NCI-H146 (cell line): ENCODE measurements around the gene YEATS4.
A peak's percentile ranks its signal among the peaks of the same experiment; 100 is the strongest.
"Not testable (repeated sequence)": the region's sequence is repeated elsewhere in the genome, so short reads cannot be mapped to it uniquely, and the experiment has no call there.

ENCODE experiments used
- DNase-seq: peaks from one replicate; lab custom pipeline; 2025; lab: John Stamatoyannopoulos, UW

Gene YEATS4

DNA sequence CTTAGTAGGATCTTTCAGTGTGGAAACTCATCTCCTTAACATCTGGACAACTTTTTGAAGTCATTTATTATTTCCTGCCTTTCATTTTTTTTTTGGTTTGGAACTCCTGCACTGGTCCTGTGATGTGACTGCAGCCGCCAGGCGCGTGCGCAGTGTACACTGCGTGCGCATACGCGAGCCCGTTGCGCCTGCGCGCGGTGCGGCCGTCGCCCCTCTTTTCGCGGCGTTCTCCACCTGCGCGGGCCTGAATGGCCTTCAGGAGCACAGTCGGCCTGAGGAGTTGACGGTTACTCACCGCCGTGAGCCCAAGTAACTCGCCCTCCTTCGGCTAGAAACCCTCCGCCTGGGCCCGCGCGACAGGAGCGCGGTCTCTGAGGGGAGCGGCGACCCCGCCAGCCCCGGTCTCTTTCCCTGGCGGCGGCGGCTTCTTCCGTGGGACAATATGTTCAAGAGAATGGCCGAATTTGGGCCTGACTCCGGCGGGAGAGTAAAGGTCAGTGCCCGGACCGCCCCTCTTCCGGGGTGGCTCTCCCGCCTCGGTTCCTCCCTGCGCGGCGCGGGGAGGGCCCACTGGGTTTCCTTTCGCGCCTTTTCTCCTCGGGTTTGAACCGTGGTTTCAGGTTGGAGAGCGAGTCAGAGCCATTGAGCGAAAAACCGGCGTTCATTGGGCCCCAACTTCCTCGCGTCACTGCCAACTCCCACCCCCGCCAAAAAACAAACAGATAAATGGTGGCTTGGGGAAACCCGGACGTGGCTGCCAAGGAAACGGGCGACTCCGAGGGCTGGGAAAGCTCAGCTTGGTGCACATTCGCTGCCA, at the start of gene YEATS4:
Gene YEATS4, plus strand, starts transcription at position 213 of the 817 bp plus-strand sequence. Its CDS starts 230 bp downstream, at position 443.
- DNase-seq, result peak; percentile 98

- DNase-seq, result no peak
Observed at GRCh38 chr12:69313209-69313608, 46.3 kb upstream of the YEATS4 start.

GRCh38 chr12:69316784-69317183, 42.8 kb upstream of the YEATS4 start:
- not testable (repeated sequence) for DNase-seq

DNA sequence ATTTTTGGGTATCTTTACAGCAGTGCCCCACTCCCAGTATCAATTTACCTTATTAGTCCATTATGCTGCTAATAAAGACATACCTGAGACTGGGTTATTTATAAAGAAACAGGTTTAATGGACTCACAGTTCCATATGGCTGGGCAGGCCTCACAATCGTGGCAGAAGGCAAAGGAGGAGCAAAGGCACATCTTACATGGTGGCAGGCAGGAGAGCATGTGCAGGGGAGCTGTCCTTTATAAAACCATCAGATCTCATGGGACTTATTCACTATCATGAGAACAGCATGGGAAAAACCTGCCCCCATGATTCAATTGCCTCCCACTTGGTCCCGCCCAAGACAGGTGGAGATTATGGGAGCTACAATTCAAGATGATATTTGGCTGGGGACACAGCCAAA, 42.3 kb upstream of the YEATS4 start:
- not testable (repeated sequence) for DNase-seq

GRCh38 chr12:69318225-69318624, 41.3 kb upstream of the YEATS4 start:
- DNase-seq, result no peak

GRCh38 chr12:69321351-69321750, 38.2 kb upstream of the YEATS4 start:
- DNase-seq, result no peak

GRCh38 chr12:69324797-69325466, 34.6 kb upstream of the YEATS4 start:
- DNase-seq, result no peak

- DNase-seq, result no peak
Observed at GRCh38 chr12:69328426-69328825, 31.1 kb upstream of the YEATS4 start.

DNA sequence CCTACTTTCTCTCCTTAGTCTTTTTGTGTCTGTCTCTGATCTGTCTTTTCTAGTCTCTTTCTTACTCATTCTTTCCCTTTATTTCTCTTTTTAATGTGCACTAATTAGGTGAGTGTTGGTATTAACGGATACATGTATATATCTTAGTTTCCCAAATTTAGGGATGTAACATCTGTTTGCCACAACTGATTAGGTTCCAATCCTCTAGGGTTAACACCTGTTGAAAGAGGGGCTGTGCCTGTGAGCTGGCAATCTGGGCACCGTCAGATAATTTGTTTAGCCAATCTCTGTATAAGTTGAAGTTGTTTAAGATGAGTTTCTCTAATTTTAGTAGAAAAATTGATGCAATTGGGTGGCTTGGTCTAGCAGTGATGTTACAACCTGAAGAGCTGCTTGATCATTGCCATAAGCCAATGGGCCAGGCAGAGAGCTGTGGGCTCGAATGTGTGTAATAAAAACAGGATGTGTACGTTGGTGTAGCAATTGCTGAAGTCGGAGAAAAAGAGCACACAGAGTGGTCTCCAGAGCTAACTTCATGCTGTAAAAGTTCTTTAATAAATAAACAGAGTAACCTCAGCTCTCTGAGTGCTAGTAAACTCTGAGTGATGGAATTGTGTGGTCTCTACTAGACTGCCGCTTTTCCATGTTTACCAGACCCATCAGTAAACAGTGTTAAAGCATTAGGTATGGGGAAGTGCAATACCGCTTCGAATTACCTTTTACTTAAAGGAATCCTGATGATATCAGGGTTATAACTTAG, 29.7 kb upstream of the YEATS4 start:
- no peak for DNase-seq

DNA sequence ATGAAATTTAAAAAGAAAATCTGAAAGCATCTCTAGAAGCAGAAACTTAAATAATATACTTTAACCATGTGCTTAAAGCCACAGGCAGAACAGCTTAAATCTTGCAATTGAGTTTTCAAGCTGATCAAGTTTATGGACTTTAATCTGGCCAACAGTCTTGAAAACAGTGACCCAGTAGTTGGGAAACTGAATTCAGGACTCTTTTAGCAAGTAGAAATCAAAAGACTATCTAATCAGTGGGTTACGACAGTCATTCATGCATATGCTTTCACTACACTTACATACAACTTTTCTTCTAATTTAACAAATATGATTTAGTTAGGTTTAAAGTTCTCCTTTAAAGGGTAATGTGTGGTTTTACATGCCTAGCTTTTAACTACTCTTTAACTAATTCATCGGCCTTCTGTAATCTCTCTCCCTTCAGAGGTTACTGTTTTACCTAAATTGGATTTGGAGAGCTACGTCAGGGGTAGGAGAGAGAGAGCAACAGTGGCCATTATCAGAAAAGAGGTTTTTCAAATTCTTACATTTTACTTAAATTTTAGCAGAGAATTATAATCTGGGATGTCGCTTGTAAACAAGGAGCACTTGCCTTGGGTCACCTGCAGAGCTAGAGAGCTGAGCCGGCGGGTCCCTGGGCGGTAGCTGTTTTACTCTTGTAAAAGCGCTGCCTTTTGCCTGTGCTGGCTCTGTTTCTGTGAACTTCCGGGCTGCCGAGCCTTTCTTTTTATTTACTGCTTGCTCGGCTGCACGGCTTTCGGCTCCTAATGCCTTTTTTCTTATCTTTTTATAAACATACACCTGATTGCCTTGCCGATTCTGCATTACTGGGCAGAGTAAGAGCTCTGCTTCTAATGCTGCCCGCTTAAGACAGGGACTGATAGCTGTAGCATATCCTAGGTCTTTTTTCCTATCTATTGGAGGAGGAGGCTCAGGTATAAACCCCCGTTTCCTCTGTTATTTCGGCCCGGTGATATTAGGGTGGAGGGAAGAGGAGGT, 28.8 kb upstream of the YEATS4 start:
- peak; percentile 49 for DNase-seq

DNA sequence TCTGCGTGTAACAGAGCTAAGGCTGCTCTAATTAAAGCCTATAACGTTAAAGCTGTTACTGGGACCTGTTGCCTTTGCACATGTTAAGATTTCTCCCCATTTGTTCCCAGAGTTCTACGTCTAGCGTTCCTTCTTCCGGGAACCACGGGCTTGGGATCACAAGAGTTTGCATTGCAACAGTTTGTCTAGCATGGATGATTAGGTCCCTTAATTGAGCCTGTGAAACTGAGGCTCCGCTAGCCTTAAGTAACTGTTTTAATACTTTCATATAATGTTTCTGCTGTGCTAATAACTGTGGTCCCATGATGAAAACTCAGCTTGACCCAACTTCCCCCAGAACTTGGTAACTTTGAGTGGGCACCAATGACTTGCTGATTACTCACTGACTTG, 28.0 kb upstream of the YEATS4 start:
- no peak for DNase-seq

DNA sequence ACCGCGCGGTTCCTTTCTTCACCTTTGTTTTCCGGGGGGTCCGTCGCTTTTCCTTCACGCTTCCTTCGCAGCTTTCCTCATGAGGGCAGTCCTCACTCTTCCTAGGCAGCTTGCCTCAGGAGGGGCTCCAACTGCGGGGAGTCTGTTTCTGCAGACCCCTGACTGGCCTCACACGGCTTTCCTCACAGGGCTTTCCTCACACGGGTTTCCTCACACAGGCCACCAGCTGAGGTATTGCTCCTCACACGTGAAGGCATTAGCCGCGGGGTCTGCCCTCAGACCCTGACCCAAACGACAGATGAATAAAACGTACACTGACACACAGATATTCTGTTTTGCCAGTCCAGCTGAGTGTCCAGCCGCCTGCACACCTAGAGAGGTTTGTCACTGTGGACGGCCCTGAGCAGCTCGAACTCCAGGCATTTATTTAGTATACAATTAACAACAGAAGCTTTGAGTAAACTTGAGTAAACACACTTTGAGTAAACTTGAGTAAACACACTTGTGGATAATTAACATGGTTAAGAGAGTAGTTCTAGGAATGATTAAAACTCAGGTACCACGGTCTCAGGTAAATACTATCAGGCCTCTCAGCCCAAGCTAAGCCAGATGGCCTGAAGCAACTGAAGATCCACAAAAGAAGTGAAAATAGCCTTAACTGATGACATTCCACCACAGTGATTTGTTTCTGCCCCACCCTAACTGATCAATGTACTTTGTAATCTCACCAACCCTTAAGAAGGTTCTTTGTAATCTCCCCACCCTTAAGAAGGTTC, 27.4 kb upstream of the YEATS4 start:
- no peak for DNase-seq

- peak; percentile 30 for DNase-seq
Observed at GRCh38 chr12:69332815-69333358, 26.7 kb upstream of the YEATS4 start.

GRCh38 chr12:69334158-69334557, 25.4 kb upstream of the YEATS4 start:
- no peak for DNase-seq

DNA sequence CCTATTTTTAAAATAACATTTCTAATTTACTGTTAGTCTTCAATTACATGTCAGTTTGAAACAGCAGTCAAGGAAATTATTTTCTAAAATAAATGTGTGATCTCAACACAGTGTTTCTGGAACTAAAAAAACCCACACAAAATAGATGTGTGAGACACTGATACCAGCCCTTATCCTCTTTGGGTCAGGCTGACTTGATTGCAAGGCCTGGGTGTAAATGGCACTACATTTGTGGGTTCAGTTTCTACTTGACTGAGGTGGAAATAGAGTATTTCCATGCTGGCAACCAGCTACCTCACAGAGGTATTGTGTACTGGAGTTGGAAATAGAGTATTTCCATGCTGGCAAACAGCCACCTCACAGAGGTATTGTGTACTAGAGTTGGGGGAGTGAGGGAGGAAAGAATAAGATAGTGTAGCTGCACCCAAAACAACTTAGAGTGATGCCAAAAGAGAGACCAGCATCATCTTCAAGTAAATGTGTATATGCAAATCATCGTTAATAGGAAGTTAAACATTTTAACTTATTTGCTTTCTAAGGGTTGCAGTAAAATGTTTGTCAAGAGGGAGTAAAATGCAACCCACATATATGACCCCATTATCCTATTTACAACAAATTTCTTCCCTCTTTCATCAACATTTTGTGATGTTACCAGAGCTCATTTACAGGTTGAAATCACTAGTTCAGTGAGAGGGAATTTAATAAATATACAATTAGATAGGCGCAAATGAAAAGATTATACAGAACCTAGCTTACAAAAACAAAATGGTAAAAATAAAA, 22.0 kb upstream of the YEATS4 start:
- no peak for DNase-seq

- no peak for DNase-seq
Observed at GRCh38 chr12:69338120-69338859, 21.3 kb upstream of the YEATS4 start.

DNA sequence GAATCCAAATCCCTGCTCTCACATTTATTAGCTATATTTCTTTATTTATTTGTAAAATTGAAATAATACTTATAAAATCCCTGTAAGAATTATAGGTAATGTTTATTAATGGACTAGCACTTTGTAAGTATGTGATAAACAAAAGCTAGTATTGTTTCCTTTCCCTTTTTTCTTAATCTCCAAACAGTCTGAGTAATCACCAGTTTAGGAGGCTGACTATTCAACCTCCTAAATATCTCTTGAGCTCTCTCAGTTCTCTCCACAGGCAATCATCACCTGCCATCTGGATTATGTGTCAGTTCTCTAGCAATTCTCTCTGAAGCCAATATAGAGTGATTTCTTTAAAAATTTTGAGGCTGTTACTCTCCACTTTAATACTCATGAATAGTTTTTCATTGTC, 20.6 kb upstream of the YEATS4 start:
- DNase-seq, result no peak

- no peak for DNase-seq
Observed at GRCh38 chr12:69339999-69340398, 19.5 kb upstream of the YEATS4 start.

GRCh38 chr12:69341328-69341727, 18.2 kb upstream of the YEATS4 start:
- no peak for DNase-seq
